ENCODE data around the gene SSPN.
A peak's percentile ranks its signal among the peaks of the same experiment; 100 is the strongest.

SSPN gene

GRCh38 chr12:26268841-26269561, 73.6 kb downstream of the SSPN start:
- DNase-seq = no peak

DNA sequence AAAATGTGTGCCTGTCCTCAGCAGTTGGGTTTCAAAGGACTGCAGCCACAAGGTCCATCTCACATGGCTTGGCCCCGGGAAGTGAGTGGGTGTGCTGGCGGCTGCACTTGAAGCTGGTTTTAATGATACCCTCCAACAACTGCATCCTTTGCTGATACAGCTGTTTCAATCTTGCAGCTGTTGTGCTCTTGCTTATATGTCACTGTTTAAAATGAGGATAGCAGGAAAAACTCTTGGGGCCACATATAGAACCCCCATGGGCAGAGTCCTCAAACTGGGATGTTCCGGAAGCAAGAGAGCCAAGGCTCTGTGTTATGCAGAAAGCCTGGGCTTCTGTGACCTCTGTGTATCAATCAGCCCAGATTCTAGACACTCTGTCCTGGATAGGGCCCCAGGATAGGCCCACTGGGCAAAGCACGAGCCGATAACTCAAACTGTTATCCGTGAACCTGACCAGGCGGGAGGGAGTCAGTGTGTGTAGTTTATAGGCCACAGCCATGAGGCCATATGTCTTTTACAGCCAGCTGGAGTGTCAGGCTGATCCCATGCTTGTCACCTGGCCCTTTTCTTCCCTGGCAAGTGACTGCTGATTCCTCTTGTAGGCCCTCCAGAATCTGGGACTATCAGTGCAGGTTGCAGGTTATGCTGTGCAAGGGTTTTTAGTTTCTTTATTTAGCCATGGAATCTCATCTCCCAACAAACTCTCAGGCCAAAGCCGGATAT, 74.3 kb downstream of the SSPN start:
- DNase-seq = no peak

DNA sequence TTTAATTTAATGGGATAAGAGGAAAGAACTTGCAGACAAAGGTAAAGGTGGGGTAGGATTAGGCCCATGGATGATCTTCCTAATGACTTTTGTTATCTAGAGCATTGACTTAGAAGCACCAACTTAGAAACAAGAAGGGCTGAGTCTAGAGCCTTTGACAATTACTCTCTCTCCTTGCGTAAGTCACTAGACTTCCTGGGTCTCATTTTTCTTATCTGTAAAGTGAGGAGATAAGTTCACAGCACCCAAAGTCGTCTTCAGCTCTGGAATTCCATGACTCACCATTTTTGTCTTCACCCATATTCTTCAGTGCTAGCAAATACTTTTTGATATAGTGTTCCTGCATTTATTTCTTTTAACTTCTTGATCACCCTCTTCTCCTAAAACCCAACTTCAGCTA, 75.7 kb downstream of the SSPN start:
- DNase-seq = no peak

DNA sequence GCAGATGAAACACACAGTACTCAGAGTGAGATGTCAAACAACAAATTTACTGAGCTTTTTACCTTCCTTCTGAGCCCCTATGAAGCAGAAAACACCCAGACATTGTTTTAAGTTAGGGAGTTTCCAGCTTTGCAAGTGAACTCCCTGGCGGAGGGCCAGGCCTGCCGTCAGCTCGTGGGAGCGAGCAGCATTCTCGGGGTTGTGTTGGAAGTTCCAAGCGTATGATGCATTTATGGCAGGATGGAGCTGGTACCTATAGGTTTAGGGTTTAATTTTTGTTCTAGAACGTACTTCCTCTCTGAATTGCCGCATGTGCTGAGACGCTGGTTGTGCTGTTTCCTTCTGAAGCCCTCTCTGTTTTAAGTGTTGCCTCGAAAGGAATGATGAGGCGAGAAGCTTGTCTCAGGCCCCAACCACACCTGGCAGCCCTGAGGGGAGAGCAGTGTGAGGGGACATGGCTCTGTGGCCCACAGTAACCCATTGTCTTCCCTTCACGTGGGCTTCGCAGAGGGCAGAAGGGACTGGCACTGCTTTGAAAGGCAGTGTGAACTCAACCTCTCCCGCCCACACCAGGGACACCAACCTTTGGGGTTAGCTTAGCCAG, 76.6 kb downstream of the SSPN start:
- DNase-seq = no peak

DNA sequence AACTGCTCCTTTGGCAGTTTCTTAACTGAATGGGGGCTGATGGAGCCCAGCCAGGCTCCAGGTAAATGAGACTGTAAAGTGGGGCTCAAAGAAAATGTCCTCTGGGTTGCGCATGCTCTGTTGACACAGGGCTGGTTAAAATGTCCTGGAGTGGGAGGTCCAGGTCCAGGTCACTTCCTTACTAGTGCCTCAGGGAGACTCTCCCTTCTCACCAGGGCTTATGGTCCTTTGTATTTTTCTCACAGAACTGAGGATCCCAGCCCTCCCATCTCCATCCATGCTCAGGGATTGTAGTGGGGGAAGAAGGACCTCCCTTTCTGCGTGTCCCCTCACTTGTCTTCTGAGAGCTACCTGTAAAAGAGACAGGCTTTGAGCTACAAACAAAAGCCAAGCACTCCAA, 77.5 kb downstream of the SSPN start:
- no peak for DNase-seq

DNA sequence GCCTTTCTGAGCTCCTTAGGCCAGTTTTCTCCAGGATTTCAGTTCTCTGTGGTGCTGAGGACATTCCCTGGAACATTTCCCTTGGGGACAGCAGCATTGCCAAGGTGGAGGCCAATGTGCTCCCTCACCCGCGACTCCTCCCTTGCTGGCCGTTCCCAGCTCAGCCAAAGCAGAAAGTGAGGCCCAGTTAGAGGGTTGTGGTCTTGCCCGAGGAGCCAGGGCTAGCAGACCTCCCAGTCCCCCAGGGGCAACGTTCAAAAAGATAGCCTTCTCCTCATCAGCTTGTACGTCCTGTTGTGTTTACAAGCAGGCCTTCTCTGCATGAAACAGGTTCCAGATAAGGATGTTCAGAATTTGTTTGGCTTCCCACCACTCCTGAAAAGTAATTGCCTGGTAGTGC, 78.4 kb downstream of the SSPN start:
- DNase-seq = no peak

DNA sequence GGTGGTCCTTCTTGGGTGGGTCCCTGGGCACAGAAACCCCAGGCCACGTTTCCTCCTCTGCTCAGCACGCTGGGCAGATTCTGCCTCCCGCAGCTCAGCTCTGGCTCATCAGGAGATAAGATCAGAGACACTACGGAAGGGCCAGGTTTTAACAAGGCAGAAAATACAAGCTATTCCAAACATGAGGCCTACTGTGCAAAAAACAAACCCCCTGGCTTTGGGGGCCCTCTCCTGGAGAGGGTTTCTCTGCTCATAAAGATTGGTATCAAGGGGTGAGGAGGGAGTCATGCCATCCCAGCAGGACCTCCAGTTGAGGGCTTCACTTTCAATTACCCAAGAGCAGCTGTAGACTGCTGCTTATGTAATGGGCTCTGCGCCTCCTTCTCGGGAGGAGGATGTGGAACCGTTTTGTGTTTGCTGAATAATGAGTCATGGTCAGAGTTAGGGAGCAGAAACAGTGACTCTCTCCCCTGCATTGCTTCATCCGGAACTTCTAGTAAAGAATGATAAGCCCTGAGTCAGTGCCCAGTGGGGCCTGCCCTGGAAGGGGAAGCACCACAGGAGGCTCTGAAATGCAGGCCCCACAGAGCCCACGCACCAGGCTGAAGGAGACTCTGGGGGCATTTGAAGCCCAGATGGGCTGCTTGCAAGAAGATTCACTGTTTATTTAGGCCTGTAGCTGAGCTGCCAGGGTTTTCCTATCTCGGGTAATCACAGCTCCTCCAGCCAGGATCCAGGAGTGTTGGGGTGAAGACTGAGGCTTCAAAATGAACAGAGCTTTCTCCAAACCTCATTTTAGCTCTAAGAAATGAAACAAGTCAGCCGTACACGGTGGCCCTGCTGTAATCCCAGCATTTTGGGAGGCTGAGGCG, 79.3 kb downstream of the SSPN start:
- DNase-seq = peak; percentile 92

DNA sequence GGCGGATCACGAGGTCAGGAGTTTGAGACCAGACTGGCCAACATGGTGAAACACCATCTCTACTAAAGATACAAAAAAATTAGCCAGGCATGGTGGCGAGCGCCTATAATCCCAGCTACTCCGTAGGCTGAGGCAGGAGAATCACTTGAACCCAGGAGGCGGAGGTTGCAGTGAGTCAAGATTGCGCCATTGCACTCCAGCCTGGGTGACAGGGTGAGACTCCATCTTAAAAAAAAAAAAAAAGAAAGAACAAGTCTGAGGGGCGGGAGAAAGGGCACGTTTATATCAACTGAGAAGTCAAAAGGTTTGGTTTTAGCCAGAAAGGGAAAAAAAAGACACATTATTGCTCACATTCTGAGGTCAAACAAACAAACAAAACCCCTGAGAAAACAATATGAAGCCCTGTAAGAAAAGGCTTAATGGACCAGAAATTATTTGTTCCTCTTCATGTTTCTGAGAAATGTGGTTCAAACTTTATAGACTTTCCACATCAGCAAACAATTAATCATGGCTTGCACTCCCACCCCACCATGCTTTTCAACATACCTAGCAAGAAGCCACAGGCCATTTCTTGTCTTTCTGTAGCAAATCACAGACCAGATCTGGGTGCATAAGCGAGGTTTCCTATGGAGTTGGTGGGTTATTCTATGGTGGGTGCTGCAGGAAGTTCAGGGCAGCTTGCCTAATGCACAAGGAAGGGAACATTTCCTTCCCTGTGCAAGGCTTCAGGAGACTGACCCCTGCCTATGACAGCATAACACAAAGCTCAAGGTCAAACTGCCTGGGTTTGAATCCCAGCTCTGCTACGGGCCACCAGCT, 80.1 kb downstream of the SSPN start:
- no peak for DNase-seq

- DNase-seq = no peak
Observed at GRCh38 chr12:26276709-26277108, 81.3 kb downstream of the SSPN start.

DNA sequence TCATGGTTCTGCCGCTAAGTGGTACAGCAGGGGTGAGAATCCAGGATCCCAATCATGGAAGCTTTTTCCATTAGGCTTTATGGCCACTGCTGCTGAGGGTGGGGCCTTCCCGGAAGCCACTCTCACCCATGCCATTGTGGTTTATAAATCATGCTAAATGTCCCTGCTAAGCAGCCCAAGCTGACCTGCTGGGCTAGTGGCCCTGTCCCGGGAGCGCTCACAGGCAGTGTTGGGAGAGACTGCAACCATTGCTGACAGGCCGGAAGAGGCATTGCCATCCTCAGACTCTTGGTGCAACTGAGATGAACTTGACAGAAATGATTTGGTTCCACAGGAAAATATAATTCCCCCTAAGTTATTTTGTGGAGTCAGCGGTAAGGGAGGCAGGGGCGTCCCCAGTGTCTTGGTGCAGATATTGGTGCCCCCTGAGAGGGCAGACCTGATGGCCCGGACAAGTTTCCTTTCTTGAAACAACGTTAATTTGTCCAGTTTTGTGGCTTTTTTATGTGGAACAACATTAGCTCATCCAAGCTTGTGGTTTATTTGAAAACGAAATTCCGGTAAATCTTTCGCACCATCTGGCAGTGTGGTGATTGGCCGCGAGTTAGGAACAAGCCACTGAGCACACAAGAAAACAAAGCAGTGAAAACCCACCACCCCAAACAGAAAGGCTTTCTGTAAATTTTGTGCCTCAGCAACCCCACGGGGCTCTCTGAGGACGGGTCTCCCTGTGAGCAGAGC, 82.3 kb downstream of the SSPN start:
- no peak for DNase-seq

- DNase-seq = no peak
Observed at GRCh38 chr12:26278266-26278665, 82.9 kb downstream of the SSPN start.

GRCh38 chr12:26278666-26279065, 83.3 kb downstream of the SSPN start:
- no peak for DNase-seq

GRCh38 chr12:26279091-26279490, 83.7 kb downstream of the SSPN start:
- no peak for DNase-seq

DNA sequence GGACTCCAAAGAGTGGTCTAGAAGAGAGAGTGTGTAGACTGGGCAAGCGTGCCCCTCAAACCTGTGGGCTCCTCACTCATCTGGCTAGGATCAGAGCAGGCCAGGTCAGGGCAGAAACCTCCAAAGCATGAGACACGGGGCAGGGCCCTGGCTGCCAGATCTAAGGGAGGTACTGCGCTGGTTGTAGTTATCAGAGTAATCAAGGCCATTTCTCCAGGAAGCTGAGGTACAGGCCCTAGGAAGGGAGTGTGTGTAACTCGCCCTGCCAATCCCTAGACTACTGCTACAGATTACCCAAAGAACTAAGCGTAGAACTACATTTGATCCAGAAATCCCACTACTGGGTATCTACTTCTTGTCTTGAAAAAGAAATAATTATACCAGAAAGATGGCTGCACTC, 84.5 kb downstream of the SSPN start:
- DNase-seq = no peak

DNA sequence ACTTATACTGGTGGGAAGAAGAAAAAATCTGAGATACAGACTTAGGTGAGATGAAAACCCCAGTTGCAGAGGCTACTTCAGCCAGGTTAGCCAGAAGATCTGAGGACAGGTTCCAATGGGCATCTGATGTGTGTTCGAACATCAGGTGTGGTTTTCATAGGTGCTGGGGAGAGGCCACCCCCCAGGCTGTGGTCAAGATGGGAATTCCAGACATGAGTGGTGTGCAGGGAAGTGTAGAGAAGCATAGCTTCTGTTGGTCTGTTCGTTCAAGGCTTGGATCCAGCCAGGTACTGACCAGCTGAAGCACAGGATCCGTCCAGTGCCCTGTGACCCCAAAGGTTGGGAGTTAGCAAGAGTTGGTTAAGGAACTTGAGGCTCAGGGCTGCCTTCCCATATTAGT, 85.5 kb downstream of the SSPN start:
- no peak for DNase-seq

DNA sequence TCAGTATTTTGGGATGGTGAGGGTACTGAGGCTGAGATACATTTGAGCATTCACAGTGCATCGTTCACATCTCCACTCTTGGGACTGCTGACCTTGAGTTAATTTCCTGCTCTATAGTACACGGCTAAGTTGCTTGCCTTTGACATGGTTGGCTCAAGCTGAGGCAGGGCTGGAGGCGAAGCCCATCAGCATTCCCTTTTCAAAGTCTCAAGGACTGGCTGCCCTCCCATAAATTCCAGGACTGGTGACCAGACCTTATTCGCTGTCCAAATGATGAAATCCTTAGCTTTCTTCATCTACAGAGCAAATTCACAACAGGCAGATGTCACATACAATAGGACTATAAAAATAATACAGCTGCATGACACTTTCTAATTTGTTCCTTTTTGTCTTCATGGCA, 85.9 kb downstream of the SSPN start:
- DNase-seq = no peak

- no peak for DNase-seq
Observed at GRCh38 chr12:26282339-26282940, 87.1 kb downstream of the SSPN start.

- DNase-seq = no peak
Observed at GRCh38 chr12:26283046-26283445, 87.7 kb downstream of the SSPN start.

DNA sequence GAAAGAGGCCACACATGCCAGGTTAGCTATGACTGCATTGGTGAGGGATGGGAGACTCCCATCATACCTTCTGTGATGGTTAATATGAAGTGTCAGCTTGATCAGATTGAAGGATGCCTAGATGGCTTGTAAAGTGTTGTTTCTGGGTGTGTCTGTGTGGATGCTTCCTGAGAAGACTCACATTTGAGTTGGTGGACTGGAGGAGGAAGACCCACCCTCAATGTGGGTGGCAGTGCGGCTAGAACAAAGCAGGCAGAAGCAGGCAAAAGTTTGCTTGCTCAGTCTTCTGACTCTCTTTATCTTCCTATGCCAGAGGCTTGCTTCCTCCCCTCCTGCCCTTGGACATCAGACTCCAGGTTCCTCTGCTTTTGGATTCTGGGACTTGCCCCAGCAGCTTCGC, 88.2 kb downstream of the SSPN start:
- no peak for DNase-seq

- no peak for DNase-seq
Observed at GRCh38 chr12:26285401-26285800, 90.0 kb downstream of the SSPN start.

DNA sequence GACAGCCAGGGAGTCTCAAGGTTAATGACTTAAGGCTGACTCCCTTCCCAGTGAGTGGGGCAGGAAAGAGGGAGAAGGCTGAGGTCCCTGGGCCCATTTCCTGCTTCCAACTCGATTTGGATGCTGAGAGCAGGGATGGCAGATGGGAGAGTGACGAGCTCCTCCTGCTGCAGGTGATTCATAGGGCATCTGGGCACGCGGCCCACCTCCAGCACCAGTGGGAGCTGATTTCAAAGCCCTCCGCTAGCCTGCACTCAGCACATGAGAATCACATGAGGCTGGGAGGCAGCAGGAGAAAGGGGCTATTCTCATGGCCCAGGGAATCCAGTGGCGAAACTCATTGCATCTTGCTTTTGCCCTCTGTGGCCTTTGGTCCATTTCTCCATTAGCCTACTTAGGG, 90.8 kb downstream of the SSPN start:
- DNase-seq = no peak
